ENCODE results near the gene NRROS. TPM values are rescaled to one million over a fixed set of nuclear protein-coding genes. Genes with fewer than 3 reads are reported as not detected.

Gene NRROS
- total and polyA plus RNA-seq, 2 of the 13 experiments (the other 11 are each of a cell fraction or from before 2014, with no cell fraction given) = not detected

GRCh38 chr3:196686436-196686835 lies 46.9 kb downstream of the NRROS start (continued):
- no peak for TF ChIP-seq ZNF431 (CRISPR knock-in tag; IDR thresholded peaks at IDR 0.05; ENCODE audit: borderline replicate concordance, low read depth)
- no peak for TF ChIP-seq ZNF713 (CRISPR knock-in tag; IDR thresholded peaks at IDR 0.05)
- TF ChIP-seq HOXA3 (CRISPR knock-in tag; IDR thresholded peaks at IDR 0.05) = no peak
- TF ChIP-seq ZNF800 (CRISPR knock-in tag; IDR thresholded peaks at IDR 0.05) = no peak
- TF ChIP-seq FOXK2 (IDR thresholded peaks at IDR 0.05) = no peak
- no peak for TF ChIP-seq JUN (CRISPR knock-in tag; IDR thresholded peaks at IDR 0.05)
- TF ChIP-seq FOXO4 (CRISPR knock-in tag; conservative IDR thresholded peaks at IDR 0.05) = no peak
- no peak for TF ChIP-seq FOSL1 (CRISPR knock-in tag; IDR thresholded peaks at IDR 0.05; ENCODE audit: borderline replicate concordance)
- TF ChIP-seq TBP (CRISPR knock-in tag; IDR thresholded peaks at IDR 0.05) = no peak

- H3K9me3 ChIP-seq (ENCODE audit: low read length) = no peaks in the 10 kb centered on the region
- POLR2A ChIA-PET = interaction anchor here (0.9 kb wide), 1 partner anchor 120 kb away, joined by 3 read pairs; the partner anchor contains the start of genes FBXO45 and WDR53
- H3K79me2 ChIP-seq (ENCODE audit: insufficient read depth, low read length) = no peaks in the 10 kb centered on the region
- H3K27me3 ChIP-seq (ENCODE audit: control insufficient read depth in 1 of 2, insufficient read depth in 2 of 2, low read length in 2 of 2) = peaks cover 0 to 20% of the 10 kb centered on the region in 2 experiments; a peak in 2 of 5 replicates
- H3K4me1 ChIP-seq (ENCODE audit: insufficient read depth, low read length) = peaks cover 11% of the 10 kb centered on the region; the same call in 1 of the 2 replicates
- no peak overlapping the region for H3K4me3 ChIP-seq (replicated peaks in 1 of 3; ENCODE audit: insufficient read depth in 1 of 3, low read depth in 2 of 3, low read length in 3 of 3)
- no peaks in the 10 kb centered on the region for H3K36me3 ChIP-seq (replicated peaks in 1 of 2; ENCODE audit: control insufficient read depth in 1 of 2, insufficient read depth in 2 of 2, low read length in 2 of 2)
- no TSS peak for BruUV-seq (replicated peaks)
- TF ChIP-seq SNRNP70 (IDR thresholded peaks at IDR 0.05; ENCODE audit: low read depth, low read length) (no peak), ZNF20 (CRISPR knock-in tag; IDR thresholded peaks at IDR 0.05) (no peak), ZFX (CRISPR knock-in tag; IDR thresholded peaks at IDR 0.05; ENCODE audit: low read depth) (no peak), EZH2 (conservative IDR thresholded peaks at IDR 0.05; ENCODE audit: low read depth, low read length) (no peak), CEBPB (IDR thresholded peaks at IDR 0.05; ENCODE audit: borderline replicate concordance, low read depth, low read length) (peak; percentile 17; the same call in 1 of the 2 replicates), MXD3 (CRISPR knock-in tag; IDR thresholded peaks at IDR 0.05) (no peak)
- 2% methylated on average over 5 of the region's 5 CpGs for WGBS (ENCODE audit: low lambda C conversion rate)
- no peaks in the 10 kb centered on the region for H4K20me1 ChIP-seq (ENCODE audit: insufficient read depth, low read length)
- in situ Hi-C loops (cut with HindIII; ENCODE audit: extremely low pct_ligation_motif_present, low pct_unique_long_range_greater_than_20kb) = loop anchor here (5.0 to 10.0 kb wide), 2 partner anchors 81 to 154 kb away; no protein-coding TSS in a partner anchor
- DNase-seq (ENCODE audit: low spot score) (no peak), ATAC-seq (no peak), FAIRE-seq (no peak)
- intact Hi-C loops (cut with micrococcal nuclease; ENCODE audit: unreplicated experiment) = no loop called here
- no peak overlapping the region for H3K27ac ChIP-seq (ENCODE audit: extremely low read length, insufficient read depth, low read length)
- CTCF ChIA-PET (ENCODE audit: low intra/inter-chr PET ratio, low total read pairs) = no interaction called here
- no peak overlapping the region for H2AFZ ChIP-seq (ENCODE audit: low read length)
- no peak overlapping the region; the same call in 1 of the 2 replicates for H3K4me2 ChIP-seq (ENCODE audit: low read depth, low read length)
- H3K9ac ChIP-seq (ENCODE audit: insufficient read depth, low read depth, low read length) = no peak overlapping the region
Measured at GRCh38 chr3:196688349-196688748, 48.9 kb downstream of the NRROS start.

All from HepG2 (cell line).